HG03196 (cell line): ENCODE data around the gene RPLP2.

ENCODE experiments used
- ATAC-seq: cut with Tn5 transposase; IDR thresholded peaks from one replicate; pipeline ENCODE4 v1.9.1; 2021; ENCODE audit not compliant: unreplicated experiment

The RPLP2 gene

DNA sequence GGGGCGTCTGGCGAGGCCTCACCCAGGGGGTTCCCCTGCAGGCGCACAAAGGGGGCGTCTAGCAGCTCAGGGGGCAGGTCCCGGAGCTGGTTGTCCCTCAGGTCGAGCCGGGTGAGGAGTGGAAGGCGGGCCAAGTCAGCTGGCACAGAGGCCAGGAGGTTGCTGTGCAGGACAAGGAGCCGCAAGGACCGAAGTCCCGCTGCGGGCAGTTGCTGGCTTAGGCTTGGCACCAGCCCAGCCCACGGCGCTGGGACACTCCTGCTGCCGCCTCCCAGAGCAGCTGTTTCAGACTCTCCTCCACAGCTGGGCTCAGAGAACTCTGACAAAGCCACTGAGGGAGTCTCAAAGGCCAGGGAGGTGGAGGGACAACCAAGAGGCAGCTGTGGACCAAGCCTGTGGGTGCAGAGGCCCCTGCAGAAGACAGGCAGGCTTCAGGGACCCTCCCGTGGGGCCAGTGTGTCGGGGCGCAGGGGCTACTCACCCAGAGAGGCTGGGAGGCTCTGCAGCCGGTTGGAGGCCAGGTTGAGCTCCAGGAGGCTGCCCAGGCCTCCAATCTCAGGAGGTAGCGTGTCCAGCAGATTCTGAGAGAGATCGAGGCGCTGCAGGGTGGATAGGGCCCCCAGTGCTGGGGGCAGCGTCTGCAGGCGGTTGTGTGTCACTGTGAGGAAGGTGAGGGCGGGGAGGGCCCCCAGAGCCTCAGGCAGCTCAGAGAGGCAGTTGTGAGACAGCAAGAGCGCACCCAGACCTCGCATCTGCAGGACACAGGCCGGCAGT is 6.9 kb upstream of the RPLP2 start:
- no peak for ATAC-seq

DNA sequence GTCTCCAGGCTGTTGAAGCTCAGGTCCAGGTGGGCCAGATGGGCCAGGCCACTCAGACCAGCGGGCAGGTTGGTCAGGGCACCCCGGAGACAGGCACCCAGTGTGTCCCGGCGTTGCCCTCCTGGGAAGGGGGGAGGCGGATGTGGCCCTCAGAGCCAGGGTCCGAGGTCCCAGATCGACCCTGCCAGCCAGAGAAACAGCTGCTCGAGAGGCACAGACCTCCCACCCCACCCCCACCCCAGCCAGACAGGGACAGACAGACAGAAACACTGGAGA is 6.4 kb upstream of the RPLP2 start:
- no peak for ATAC-seq

DNA sequence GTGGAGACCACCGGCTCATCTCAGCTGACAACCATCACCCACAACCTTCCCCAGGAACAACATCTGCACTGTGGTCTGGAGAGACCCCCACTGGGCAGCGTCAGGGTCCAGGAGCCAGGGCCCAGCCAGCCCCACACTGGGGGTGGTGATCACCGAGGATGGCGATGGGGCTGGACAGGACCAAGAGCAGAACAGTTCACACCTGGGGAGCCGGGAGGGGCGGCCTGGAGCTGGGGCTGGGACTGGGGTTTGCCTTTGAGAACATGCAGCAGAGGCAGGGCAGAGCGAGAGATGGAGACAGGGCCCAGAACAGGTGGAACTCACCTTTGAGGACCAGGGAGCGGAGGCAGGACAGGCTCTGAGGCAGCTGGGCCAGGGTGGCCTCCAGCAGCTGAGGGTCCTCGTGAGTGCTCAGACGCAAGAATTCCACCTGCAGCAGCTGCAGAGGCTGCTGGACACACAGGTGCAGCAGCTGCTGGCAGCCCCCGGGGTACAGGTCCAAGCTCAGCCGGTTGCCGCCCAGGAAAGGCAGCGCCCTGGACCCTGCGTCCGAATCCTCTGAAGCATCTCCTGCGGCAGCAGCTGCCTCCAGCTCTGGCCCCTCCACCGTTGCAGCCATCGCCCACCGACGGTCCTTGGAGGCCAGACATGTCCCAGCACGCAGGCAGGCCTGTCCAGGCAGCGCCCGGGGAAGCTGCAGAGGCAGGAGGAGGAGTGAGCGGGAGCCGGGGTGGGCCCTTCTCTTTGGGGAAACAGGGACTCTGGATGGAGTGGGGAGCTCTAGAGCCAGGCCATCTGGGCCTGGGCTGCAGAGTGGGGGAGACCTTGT is 5.8 kb upstream of the RPLP2 start:
- ATAC-seq: no peak

DNA sequence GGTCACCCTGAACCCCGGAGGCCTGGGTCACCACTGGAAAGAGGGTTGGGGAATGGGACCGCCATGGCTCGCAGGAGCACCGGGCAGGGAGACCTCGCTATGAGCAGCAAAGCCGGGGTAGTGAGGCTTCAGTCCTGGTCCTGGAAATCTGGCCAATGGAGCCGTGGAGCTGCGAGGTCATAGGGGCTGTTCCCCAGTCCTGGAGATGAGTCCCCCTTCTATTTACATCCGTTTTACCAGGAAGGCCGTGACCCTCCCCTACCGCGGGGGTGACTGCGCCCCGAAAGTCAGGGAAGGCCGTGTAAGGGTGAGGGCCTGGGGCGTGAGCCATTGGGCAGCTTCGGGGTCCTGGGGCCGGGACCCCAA is 5.2 kb upstream of the RPLP2 start:
- ATAC-seq: no peak

DNA sequence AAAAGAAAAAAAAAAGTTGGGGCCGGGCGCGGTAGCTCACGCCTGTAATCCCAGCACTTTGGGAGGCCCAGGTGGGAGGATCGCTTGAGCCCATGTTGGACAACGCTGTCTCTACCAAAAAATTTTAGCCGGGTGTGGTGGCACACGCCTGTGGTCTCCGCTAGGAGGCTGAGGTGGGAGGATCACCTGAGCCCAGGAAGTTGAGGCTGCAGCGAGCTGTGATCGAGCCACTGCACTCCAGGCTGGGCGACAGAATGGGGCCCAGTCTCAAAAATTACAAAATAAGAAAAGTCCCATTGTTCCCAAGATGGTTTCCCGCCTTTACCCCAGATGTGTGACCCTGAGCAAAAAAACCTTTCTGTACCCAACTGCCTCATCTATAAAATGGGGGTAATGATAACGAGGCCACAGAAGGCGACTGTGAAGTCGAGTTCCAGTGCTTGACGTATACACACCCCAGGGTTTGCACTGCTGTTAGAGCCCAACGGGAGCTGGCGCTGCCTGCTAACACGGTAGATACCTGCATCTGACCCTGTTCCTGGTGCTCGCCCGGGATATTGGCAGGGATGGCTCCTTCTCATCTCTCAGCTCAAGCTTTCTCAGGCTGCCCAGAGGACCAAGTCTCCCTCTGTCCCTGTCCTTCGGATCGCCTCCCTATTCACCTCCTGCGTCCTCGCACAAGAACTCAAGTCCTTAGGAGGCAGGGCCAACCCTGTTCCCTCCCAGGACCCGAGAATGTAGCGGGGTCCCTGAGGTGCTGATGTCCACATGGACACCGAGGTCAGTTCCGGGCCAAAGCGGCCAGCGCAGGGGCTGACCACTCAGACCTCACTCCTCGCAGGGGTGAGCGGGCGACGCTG is 1.1 kb upstream of the RPLP2 start:
- no peak for ATAC-seq

DNA sequence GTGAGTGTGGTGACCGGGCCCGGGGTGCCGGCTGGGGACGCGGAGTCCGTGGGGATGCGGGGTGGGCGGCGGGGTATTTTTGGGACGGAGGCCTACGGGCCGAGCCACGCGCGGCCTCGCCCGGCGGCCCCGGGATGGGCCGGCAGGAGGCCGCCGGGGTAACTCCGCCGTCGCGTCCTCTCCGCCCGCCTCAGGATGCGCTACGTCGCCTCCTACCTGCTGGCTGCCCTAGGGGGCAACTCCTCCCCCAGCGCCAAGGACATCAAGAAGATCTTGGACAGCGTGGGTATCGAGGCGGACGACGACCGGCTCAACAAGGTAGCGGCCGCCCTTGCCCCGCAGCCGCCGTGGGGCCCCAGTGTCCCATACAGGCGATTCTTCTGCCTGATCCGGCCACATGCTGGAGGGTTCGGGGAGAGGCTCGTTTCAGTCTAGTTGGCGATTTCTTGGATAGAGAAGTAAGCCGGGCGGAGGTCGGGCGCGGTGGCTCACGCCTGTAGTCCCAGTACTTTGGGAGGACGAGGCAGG is 337 bp downstream of the RPLP2 start:
- no peak for ATAC-seq

DNA sequence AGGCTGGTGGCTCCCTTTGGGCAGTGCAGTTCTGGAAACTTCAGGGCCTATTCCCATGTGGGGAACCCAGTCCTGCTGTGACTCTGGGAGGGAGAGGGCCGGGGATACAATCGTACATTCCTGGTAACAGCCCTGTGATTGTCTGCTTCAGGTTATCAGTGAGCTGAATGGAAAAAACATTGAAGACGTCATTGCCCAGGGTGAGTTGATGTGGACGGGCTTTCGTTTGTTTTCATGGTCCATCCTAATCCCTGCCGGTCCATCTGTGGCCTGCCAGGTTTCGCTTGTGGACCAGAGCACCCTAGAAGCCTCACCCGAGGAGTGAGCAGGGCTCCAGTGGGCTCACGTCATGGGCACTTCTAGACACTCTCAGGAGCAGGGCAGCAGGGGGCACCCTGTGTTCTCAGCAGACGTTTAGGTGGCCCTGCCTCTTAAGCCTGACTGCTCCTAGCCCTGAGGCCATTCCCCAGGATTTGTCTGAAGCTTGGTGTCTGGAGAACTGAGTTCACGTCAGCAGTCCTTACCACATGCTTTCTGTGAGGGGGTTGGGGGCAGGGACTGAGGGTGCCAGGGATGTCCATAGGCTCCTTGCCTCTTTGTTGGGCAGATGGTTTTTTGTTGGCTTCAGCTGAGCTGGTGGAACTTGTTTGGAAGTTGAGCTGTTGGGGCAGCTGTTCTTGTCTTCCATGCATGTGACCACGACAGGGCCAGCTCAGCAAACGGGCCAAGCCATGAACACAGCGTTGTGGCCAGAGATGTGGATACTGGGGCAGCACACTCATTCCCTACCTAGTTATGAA is 1.9 kb downstream of the RPLP2 start:
- ATAC-seq: no peak

DNA sequence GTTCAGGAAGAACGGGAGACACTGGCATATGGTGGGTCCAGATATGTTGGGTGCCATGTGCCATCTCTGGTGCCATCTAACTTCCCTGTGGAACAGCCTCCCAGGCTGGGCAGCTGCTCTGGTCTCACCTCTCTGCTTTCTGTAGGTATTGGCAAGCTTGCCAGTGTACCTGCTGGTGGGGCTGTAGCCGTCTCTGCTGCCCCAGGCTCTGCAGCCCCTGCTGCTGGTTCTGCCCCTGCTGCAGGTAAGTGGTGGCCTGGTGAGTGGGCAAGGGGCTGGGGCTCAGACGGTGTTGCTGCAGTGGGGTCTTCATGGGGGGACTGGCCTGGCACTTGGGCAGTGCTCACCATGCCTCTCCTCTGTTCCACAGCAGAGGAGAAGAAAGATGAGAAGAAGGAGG is 2.6 kb downstream of the RPLP2 start:
- no peak for ATAC-seq

DNA sequence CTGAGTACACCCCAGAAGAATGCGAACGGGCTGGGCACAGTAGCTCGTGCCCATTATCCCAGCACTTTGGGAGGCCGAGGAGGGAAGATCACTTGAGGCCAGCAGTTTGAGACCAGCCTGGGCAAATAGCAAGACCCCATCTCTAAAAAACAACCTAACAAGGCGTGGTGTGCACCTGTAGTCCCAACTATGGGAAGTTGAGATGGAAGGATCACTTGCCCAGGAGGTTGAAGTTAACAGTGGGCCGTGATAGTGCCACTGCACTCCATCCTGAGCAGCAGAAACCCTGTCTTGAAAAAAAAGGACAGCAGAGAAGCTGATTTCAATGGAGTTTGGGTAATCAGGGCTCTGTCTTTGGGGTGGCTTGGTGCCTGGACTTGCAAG is 3.3 kb downstream of the RPLP2 start:
- ATAC-seq: no peak

DNA sequence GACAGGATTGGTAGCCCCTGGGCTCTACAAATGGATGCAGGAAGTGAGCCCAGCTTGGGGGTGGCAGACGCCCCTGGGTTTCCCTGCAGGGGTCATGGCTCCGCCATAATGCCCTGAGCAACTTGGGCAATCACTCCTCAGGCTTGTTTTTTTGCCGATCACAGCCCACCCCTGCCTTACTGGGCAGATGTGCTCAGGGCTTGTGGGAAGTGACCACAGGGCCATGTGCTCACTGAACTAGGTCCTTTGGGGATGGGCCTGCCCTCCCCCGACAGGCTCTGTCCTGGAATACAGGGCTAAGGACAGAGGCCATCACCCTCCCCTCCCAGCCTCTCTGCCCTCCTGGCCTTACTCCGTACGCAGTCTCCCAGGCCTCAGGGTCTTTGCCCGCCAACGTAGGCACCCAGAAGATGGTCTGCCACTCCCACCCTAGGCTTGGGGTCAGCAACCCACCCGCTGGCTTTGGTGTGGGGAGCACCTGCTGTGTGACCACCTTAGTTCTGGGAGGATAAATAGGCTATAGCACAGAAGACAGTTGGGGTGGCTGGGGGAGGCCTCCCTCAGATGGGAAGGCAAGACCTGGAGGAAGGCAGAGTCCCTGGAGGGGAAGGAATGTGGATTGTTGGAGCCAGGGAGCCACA is 3.8 kb downstream of the RPLP2 start:
- ATAC-seq: no peak

DNA sequence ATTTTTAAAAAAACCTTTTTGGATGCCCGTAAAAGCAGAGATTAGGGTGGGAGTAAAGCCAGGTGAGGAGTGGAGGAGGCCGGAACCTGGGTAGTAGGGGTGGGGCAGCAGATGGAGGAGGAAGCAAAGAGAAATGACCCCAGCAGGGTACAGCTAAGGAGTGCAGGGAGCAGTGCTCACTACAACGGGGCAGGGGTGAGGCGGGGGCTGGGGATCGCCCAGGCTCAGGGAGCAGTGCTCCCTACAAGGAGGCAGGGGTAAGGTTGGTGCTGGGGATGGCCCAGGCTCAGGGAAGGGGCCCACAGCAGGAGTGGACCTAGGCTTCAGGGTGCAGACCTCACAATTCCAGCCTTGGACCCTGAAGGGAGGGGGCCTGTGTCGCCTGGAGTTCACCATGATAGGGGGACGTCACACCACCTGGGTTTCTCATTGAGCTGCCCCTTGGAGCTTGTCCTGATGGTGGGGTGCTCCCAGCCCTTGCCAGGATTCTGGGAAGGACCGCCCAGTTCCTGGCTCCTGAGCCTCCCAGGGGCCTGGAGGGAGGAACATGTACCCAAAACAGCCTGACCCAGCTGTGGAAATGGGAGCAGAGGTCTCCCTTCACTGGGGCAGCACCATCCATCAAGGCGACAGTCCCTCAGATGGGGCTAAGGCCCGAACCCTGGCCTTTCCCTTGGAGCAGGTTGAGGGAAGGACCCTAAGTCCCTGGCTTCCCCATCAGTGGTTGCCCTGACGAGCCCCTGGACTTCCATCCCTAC is 6.1 kb downstream of the RPLP2 start:
- ATAC-seq: no peak

DNA sequence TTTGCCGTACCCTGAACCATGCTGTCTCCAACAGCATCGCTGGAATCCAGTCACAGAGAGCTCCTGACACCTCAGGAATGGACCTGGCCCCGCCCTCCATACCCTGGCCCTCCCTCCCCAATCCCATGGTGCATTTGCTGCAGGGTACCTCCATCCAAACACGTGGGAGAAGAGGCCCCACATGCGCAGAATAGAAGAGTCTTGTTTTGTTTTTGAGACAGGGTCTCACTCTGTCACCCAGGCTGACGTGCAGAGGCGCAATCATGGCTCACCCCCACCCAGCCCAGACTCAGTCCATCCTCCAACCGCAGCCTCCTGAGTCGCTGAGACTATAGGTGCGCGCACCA is 6.6 kb downstream of the RPLP2 start:
- no peak for ATAC-seq

DNA sequence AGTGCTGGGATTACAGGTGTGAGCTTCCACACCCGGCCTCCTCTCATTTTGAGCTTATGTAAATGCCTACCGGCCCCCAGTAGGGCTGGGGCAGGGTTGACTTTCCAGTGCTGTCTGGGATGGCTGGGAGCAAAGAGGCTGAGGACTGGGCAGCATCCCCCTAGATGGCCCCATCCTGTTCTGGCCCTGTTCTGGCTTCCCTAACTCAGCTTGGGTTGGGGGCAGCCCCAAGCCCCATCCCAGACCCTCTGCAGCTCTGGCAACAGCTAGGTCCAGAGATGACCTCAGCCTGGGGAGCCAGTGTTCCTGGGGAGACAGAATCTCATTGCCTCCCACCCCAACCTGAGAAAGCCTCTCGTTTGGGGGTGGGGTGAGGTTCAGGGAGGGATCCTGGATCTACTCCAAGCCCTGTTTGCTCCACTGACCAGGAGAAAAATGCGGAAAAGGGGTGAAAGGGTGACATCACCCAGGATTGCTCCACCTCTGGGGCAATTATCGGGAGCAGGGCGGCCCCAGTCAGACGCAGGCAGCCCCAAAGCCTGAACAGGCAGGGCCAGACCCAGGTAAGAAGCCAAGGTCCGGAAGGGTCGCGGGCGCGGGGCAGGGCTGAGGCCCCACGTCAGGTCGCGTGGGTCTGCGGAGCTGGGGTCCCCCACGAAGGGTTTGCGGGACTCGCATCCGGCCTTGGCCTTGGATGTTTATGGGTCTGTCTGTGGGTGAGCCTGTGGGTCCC is 8.8 kb downstream of the RPLP2 start, which contains the start of gene PNPLA2:
Gene PNPLA2 (plus strand): TSS at position 519 of the 733 bp plus-strand sequence. CDS start 805 bp downstream, outside the sequence.
- ATAC-seq: no peak

DNA sequence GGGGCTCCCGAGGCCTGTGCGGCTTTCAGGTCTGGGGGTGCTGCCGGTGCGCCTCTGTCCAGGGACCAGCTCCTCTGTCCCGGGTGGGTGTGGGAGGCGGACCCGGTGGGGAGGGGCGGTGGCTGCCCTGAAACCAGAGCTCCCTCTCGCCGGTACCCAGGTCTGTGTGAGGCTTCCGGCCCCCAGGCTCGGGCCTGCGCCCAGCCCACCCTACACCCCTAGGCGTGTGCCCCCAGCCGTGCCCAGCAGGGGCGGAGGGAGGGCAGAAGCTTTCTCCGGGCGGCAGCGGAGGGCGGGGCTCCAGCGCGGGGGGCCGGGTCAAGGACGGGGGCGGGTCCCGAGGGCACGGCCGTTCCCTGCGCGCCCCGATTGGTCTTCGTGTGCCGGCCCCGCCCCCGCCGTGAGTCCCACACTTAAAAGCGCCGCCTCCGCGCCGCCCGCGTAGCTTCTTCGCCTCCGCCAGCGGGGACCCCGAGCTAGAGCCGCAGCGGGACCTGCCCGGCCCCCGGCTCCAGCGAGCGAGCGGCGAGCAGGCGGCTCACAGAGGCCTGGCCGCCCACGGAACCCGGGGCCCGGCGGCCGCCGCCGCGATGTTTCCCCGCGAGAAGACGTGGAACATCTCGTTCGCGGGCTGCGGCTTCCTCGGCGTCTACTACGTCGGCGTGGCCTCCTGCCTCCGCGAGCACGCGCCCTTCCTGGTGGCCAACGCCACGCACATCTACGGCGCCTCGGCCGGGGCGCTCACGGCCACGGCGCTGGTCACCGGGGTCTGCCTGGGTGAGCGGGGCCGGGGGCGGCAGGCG is 9.6 kb downstream of the RPLP2 start:
- peak; percentile 47 for ATAC-seq

DNA sequence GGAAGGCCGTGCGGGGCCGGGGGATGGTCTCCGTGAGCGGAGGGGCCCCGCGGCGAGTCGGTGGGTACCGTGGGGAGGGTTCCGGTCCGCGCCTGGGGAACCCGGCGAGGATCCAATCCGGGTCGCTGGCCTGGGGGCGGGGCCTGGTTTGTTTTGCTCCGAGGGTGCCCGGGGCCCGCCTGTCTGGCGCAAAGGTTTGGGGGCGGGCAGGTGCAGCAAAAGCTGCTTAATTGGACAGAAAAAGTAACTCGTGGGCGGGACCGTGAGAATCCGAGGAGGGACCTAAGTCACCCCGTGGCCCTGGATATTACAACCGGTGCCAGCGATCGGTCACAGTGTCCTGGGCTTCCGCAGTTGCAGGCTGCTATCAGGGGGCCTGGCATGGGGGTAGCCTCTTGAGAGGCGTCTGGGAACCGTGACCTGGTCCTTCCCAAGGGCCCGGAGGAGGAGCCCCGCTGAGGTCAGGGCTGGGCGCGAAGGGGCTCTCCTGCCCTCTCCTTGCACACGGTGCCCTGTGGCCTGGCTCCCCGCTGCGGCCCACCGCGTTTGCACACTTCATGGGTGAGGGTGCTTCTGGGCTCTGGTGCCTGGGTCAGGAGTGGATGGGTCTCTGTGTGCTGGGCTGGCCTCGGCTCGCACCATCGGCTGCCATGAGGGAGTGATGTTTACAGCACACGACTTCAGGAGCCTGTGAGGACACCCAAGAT is 10.3 kb downstream of the RPLP2 start:
- ATAC-seq: peak; percentile 58

DNA sequence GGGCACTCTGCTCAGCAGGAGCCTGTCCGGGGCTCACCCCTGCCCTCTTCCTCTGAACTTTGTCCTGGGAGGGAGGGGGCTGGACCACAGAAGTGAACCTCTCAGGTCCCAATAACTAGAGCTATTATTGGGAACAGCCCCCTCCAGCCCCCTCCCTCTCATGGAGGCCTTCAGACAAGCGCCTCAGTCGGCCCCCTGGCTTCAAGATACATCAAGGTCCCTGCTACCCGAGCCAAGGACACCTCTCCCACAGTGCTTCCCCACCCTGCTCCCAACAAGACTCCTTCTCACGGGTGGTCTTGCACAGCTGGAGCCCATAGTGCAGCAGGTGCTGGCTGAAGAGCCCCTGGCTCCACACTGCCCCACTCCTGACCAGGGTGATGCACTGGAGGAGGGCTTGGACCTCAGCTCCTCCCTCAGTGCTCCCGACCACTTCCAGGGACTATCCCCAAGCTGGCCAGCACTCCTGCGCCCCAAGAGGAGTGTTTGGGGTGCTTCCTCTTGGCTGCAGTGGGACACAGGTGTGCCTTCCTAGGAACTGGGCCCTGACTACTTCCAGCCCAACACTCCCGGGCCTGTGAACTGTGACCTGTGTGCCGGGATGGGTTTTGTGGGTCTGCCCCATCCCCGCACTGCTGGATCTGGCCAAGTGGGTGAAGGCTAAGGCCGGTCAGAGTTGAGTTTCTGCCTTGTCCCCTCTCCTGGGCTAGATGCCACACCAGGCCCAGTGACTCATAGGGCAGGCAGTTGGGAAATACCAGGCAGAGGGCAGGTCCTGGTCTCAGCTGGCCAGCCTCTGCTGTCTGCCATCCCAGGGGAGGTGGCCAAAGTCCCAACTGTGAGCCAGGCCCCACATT is 11.1 kb downstream of the RPLP2 start:
- ATAC-seq: no peak
